NCI-H2227 (cell line): ENCODE measurements around the gene C14orf119.

ENCODE experiments used
- DNase-seq: peaks from one replicate; lab custom pipeline; 2025; ENCODE audit not compliant: unreplicated experiment; lab: John Stamatoyannopoulos, UW

C14orf119 gene, protein sequence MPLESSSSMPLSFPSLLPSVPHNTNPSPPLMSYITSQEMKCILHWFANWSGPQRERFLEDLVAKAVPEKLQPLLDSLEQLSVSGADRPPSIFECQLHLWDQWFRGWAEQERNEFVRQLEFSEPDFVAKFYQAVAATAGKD

DNA sequence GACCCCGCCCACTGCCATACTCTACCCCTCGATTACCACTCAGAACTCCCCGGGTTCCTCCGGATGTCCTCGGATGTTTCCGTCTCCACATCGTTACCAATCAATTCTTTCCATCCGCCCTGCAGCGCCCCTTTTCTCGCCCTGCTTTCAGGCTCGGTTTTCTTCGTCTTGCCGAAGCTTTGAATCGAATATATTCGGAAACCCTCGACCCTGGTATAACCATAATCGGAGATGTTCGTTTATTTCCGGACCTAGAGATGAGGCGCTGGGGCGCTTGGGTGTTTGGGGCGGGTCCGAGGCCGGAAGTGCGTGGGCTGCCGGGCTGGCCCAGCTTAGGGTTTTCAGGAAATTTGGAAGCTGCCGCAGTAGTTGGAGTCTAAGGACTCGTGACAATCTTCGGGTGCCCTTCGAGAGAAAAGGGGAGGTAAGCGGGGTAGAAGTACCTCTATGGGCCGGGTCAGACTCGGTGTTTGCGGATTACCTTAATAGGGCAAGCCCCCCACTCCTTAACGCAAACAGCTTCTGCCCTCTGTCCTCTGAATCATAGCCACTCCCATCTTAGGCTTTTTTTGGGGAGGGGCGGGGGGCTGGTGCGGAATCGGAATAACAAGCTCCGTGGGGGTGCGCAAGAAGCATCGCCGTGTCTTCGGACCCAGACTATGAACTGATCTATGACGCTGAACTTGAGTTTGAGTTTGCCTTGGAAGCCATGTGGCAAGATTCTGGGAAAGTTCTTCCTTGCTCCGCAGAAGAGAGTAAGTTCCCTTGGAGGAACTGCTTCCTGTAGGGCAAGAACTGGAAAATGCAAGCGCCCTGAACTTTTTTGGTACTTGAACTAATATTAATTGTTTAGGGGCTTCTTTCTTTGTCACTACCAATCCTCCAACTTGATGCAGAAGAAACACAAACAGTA is at the start of gene C14orf119:
TSS of gene C14orf119 (plus strand) at position 310 of the 913 bp plus-strand sequence. CDS start 2,154 bp downstream, outside the sequence.
- DNase-seq: no peak

DNA sequence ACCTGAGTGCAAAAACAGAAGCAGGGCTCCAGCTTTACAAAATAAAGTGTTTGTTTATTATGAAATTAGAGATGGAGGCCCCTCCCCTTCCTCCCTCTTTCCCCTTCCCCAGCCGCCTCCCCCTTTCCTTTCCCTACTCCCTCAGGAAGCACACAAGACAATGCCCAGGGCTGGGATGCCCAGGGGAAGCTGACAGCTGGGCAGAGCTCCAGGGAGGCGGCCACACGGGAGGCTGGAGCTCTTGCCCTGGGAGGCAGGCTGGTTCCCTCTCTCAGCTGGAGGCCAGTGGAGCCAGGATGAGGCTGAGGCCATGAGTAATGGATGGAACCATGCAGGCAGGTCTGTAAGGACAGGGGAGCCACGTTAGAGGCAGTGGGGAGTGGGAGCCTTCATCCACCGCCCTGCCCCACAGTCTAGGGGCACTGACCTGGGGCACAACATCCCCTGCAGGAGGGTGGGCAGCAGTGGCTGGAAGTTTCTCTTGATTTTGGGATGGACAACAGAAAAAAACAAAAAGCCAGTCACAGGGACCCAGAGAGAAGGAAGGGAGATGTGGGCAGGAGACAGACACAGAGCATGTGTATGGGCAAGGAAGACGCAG is 48.2 kb upstream of the C14orf119 start:
- DNase-seq: no peak

DNA sequence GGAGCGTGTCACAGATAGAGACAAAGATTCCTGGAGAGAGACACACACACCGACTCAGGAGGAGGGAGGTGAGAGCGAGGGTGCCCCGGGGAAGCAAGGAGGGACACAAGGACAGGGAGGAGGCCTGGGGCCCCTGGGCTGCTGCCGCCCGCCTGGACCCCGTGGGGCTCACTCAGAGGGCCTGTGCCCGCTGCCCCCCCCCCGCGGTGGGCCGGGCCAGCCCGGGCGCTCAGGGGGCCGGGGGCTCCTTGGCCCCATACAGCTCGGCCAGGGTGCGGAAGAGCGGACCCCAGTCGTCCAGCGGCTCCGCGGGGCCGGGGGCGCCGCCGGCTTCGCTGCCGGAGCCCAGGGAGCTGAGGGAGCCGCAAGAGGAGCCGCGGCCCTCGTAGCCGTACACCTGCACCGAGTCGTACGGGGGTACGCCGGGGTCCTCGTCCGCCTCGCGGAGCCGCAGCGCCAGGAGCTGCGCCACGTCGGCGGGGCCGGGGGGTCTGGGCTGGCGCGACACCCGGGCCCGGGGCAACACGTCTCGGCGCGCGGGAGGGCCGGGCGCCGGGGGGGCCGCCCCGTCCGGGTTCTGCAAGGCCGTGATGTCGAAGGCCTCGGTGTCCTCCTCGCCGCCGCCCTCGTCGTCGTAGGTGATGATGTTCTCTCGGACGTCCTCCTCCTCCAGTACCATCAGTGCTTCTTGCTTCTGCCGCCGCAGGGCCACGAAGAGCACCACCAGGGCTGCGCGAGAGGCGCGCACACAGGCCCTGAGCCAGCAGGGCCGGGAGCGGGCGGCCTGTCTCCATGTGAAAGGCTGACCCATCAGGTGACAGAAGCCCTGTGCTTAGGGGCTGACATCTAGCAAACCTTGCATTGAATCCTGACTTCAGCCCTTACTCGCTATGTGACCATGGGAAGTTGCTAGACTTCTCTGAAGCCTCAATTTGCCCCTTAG is 47.3 kb upstream of the C14orf119 start:
- no peak for DNase-seq

- DNase-seq: no peak
Observed at GRCh38 chr14:23049011-23049410, 46.3 kb upstream of the C14orf119 start.

DNA sequence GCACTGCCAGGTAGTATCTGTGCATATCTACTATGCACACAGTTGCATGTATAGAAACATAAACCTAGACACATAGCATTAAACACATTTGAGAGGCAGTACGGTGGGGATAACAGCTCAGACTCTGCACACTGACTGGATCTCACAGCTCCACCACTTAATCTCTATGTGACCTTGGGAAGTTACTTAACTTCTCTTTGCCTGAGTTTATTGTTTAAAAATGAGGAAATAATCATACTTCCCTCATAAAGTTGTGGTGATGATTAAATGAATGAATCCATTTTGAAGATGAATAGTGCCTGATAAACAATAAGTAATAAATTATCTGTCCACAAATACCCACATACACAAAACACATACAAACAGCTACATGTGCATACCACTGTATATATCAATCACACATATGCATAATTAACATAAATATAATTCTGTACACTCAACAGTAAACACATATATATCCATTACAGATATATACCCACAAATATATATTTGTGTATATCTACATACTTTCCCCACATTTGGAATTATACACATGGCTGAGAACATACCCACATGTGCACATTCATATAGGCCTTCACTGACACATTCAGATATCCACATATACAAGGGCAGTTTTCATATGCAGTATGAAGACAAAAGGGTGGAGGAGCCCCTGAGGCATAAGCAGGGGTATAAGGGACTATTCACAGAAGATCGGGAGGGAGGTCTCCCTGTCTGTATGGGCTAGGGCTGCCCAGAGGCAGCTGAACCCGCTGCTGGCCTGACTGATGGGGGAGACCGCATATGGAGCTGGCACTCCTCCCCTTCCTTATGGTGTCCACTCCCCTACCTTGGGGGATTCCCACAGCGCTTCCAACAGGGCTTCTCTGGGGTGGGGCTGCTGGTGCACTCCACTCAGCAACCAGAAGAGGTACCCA is 43.9 kb upstream of the C14orf119 start:
- DNase-seq: no peak

DNA sequence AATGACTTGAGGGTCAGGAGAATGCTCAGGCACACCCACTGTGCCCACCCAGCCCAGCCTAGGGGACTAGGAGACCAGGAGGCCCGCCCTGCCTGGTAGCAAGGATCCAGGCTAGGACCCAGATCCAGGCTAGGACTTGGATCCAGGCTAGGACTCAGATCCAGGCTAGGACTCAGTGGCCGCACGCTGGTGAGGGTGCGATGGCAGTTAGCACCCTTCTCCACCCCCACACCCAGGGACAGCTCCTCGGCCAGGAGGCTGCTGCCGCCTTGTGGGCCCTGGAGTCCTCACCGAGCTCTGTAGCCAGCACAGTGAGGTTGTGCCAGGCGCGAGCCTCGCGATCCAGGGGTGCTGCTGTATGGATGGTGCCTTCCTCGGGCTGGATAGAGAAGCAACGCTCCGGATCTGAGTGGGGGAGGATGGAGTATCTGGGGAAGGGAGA is 43.1 kb upstream of the C14orf119 start:
- DNase-seq: no peak

- no peak for DNase-seq
Observed at GRCh38 chr14:23052671-23053070, 42.6 kb upstream of the C14orf119 start.

GRCh38 chr14:23053426-23053825 is 41.9 kb upstream of the C14orf119 start:
- DNase-seq: no peak

DNA sequence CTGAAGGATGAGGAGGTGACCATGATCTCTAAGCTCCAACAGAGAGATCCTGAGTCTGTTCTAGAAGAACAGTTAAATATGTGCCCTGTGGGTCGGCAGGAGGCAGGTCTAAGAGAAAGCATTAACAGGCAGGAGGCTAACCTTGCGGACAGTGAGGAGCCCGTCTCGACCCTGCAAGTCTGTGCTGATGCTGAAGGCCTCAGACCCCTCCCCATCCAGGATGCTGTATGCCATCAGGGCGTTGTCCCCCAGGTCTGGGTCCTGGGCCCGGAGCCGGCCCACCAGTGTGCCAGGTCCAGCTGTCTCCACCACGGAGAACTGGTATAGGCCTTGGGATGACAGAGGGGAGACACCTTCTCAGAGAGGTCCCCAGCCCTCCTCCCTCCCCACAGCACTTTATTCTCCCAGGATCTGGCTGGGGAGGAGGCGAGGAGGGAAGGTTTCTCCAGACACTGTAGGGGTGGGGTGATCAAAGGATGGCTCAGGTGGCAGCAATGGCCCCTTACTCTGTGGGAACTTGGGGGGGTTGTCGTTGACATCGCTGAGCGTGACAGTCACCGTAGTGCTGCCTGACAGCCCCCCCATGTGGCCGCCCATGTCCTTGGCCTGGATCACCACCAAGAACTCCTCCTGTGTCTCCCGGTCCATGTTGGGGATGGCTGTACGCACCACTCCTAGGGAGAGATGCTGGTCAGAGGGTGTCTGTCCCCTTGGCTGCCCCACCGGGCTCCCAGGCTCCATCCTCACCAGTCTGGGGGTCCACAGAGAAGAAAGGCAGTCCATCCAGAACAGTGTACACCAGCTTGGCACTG is 41.1 kb upstream of the C14orf119 start:
- DNase-seq: no peak

GRCh38 chr14:23055147-23055550 is 40.2 kb upstream of the C14orf119 start:
- DNase-seq: no peak

GRCh38 chr14:23055621-23056144 is 39.6 kb upstream of the C14orf119 start:
- DNase-seq: no peak

DNA sequence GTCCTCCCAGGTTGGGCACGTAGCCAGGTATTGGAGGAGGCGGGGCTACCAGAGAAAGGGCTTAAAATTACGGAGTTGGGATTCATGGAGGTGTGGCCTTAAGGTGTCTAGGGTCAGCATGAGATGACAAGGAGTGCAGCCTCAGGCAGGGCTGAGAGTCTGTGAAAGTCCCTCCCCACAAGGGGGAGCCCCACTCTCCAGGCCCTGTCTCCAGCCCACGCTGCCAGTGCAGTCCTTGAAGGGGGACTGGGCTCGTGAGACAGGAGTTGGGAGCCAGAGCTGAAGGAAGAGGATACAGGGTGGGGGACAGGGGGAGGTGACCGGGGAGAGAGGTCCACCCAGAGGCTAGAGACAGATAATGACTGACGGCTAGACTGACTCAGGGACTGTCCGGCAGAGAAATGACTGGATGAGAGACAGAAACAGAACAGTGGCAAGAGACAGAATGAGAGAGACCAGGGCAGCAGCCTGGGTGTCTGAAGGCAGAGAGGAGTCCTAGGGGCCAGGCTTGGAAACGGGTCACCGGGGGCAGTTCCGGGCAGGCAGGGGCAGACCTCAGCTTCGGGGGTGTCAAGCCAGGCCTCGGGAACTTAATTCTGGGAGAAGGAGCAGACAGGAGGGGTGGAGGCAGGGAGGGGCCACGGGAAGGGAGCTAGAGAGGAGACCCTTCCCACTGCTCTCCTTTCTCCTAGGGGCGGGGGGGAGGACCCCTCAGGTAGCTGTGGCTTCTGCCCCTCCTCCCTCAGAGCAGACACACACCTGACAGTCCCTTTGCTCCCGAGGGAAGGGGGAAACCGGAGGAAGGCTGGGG is 39.0 kb upstream of the C14orf119 start:
- no peak for DNase-seq

GRCh38 chr14:23056956-23057756 is 38.1 kb upstream of the C14orf119 start, which contains the start of gene CDH24:
TSS of gene CDH24 (minus strand) at chr14:23057520. CDS start at chr14:23055733, 1,787 bp downstream.
- no peak for DNase-seq

DNA sequence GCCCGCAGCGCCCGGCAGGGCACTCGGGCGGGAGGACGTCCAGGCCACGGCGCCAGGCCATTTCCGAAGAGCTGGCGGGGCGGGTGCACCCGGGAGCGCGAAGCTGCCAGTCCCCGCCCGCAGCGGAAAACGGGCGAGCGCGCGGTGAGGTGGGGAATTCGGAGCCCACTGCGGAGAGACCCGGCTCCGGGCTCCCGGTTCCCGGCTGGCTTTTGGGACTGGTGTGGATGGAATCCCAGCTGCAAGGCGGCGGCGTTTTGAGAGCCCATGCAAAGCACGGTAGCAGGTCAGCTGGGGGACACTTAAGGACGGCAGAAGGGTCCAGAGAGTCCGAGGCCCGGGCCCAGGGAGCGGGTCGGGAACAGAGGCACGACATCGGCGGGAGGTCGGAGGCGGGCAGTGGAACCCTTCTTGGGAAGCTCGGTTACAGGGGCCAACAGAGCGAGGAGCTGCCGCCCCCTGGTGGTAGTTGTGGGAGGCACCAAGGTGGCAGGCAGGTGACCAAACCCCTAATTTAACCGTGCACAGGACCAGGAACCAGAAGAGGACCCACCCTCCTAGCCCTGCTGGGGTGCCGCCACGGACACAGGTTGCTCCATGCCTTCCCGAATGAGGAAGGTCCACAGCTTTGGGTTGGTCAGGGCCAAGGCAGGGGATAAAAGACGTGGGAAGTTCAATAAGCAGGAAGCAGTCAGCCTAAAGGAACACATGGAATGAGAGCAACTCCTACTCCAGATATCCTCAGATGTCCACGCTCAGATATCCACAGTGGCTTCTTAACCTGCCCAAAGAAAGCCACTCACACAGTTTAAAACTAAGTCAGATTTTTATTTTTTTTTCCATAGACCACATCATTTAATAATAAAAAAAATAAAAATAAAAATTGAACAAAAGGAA is 37.3 kb upstream of the C14orf119 start:
- no peak for DNase-seq

- no peak for DNase-seq
Observed at GRCh38 chr14:23058654-23059504, 36.4 kb upstream of the C14orf119 start.
